Brain pericyte (primary cell): ENCODE measurements around the gene GLT1D1.

ENCODE experiments used
- DNase-seq: peaks from one replicate; pipeline ENCODE4 v3.0.0-alpha.2; 2012; ENCODE audit warnings: low read depth, low spot score

The GLT1D1 gene

GRCh38 chr12:128995619-128996018 is 142.3 kb downstream of the GLT1D1 start:
- DNase-seq = no peak

DNA sequence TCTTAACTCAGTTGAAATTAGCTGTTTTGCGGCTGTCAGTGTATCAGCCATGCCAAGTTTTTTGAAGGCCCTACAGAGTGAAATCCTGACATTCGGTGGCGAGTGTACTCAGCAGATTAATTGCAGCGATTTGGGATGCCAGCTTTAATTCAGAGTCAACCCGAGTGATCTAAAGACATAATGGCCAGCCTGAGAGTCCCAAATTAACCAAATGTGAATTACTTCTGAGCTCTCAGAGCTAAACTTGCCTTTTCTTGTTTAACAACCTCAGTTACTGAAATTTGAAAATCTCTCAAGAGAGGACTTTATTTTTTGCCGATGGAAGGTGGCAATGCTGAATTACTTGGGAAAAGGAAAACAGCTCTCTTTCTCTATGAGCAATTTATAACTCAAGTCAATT is 148.5 kb downstream of the GLT1D1 start:
- DNase-seq = no peak

GRCh38 chr12:129002427-129002826 is 149.1 kb downstream of the GLT1D1 start:
- no peak for DNase-seq

DNA sequence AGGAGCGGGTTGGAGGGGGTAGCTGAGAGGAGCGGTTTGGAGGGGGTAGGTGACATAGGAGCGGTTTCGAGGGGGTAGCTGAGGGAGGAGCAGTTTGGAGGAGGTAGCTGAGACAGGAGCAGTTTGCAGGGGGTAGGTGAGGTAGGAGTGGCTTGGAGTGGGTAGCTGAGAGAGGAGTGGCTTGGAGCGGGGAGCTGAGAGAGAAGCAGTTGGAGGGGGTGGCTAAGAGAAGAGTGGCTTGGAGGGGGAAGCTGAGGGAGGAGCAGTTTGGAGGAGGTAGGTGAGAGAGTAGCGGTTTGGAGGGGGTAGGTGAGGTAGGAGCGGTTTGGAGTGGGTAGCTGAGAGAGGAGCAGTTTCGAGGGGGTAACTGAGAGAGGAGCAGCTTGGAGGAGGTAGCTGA is 152.1 kb downstream of the GLT1D1 start:
- DNase-seq = no peak

DNA sequence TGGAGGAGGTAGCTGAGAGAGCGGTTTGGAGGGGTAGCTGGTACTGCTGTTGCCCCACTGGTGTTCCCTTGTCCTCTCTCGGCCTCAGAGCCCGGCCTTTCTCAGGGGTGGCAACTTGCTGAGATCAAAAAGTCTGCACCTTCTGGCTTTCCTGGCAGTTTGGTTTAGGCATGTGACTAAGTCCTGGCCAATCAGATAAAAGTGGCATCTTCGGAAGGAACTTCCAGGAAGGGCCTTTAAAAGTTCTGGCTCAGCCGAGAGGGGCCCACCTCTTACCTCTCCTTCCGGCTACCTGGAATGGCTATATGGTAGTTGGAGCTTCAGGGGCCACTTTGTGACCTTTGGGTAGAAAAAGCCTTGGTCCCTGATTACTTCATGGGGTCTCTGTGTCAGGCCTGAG is 152.6 kb downstream of the GLT1D1 start:
- DNase-seq = no peak

GRCh38 chr12:129009833-129010622 is 156.8 kb downstream of the GLT1D1 start:
- DNase-seq = no peak

DNA sequence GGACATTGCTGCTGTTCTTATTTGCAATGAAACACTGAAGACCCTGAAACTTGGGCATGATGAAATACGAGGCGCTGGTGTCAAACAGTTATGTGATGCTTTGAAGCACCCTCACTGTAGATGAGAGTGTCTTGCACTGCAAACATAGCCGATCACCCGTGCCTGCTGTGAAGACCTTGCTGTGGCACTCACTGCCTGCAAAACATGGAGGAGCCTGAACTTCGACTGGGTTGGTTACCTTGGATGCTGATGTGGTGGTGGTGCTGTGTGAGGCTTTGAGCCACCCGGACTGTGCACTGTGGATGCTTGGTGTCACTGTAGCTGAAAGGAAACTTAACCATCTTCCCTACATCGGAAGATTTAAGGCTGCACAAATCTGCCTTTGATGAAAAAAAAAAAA is 162.9 kb downstream of the GLT1D1 start:
- no peak for DNase-seq

DNA sequence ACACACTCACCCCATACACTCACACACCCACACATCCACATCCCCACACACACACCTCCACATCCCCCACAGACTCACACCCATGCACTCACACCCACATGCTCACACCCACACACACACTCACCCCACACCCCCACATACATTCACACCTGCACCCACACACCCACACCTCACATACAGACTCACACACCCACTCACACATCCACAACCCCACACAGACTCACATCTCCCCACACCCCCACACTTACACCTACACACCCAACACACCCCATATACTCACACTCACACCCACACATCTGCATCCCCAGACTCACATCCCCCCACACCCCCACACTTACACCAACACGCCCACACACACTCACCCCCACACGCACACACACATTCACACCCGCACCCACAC is 171.8 kb downstream of the GLT1D1 start:
- DNase-seq = no peak

GRCh38 chr12:129028844-129029243 is 175.6 kb downstream of the GLT1D1 start:
- DNase-seq = no peak
